ENCODE measurements around the gene IQGAP3.

- TF ChIP-seq, protein P1, sequence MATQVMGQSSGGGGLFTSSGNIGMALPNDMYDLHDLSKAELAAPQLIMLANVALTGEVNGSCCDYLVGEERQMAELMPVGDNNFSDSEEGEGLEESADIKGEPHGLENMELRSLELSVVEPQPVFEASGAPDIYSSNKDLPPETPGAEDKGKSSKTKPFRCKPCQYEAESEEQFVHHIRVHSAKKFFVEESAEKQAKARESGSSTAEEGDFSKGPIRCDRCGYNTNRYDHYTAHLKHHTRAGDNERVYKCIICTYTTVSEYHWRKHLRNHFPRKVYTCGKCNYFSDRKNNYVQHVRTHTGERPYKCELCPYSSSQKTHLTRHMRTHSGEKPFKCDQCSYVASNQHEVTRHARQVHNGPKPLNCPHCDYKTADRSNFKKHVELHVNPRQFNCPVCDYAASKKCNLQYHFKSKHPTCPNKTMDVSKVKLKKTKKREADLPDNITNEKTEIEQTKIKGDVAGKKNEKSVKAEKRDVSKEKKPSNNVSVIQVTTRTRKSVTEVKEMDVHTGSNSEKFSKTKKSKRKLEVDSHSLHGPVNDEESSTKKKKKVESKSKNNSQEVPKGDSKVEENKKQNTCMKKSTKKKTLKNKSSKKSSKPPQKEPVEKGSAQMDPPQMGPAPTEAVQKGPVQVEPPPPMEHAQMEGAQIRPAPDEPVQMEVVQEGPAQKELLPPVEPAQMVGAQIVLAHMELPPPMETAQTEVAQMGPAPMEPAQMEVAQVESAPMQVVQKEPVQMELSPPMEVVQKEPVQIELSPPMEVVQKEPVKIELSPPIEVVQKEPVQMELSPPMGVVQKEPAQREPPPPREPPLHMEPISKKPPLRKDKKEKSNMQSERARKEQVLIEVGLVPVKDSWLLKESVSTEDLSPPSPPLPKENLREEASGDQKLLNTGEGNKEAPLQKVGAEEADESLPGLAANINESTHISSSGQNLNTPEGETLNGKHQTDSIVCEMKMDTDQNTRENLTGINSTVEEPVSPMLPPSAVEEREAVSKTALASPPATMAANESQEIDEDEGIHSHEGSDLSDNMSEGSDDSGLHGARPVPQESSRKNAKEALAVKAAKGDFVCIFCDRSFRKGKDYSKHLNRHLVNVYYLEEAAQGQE (IDR thresholded peaks at IDR 0.05; ENCODE audit: borderline replicate concordance): no peak
- TF ChIP-seq EP300 (conservative IDR thresholded peaks at IDR 0.05; ENCODE audit: poor library complexity, severe bottlenecking) (no peak), CTCF (IDR thresholded peaks at IDR 0.05; ENCODE audit: poor library complexity, severe bottlenecking) (no peak), EZH2 (IDR thresholded peaks at IDR 0.05; ENCODE audit: borderline replicate concordance, insufficient read depth, low read length, poor library complexity, severe bottlenecking) (no peak), POLR2AphosphoS5 (IDR thresholded peaks at IDR 0.05) (no peak), RAD21 (conservative IDR thresholded peaks at IDR 0.05) (no peak), SMC3 (conservative IDR thresholded peaks at IDR 0.05; ENCODE audit: poor library complexity) (no peak), TAF1 (IDR thresholded peaks at IDR 0.05; ENCODE audit: low read depth) (no peak), MXI1 (conservative IDR thresholded peaks at IDR 0.05; ENCODE audit: poor library complexity, severe bottlenecking) (no peak)
Measured at GRCh38 chr1:156492013-156492590, 80.3 kb downstream of the IQGAP3 start.
